Bronchial epithelial cell (primary cell): ENCODE results near the gene SERPINA12. TPM values are rescaled to one million over a fixed set of nuclear protein-coding genes. Genes with fewer than 3 reads are reported as not detected.
A peak's percentile ranks its signal among the peaks of the same experiment; 100 is the strongest.
"Not testable (repeated sequence)": the region's sequence is repeated elsewhere in the genome, so short reads cannot be mapped to it uniquely, and the experiment has no call there.

ENCODE experiments used
- DNase-seq: peaks from one replicate; pipeline ENCODE4 v3.0.0-alpha.2; 2010; ENCODE audit warnings: low read depth
- FAIRE-seq: peaks from 2 replicates; lab custom pipeline; 2011; peaks lifted over from hg19 to GRCh38; lab: Jason Lieb, UNC
- H3K27me3 ChIP-seq: 2 replicates; pipeline ENCODE4 v1.5.1; 2011; ENCODE audit warnings: low read length; ENCODE audit not compliant: control insufficient read depth, insufficient read depth
- H3K36me3 ChIP-seq: 2 replicates; pipeline ENCODE4 v1.5.1; 2011; ENCODE audit warnings: low read length; ENCODE audit not compliant: control insufficient read depth, insufficient read depth
- H3K4me3 ChIP-seq: 2 replicates; pipeline ENCODE4 v1.5.1; 2011; ENCODE audit warnings: mild to moderate bottlenecking, low read depth, low read length, control low read depth
- total RNA-seq: library from RNA; depleted of rRNA; stranded (reverse); fragments of >200 nt; gene quantifications from 2 replicates; pipeline ENCODE4 v1.2.1, GENCODE V29; 2014
- TF ChIP-seq, protein P1 (sequence below): IDR thresholded peaks from 2 replicates; pipeline ENCODE4 v1.5.1; 2011; ENCODE audit warnings: mild to moderate bottlenecking, moderate library complexity, low read length, control low read depth, inconsistent platforms; ENCODE audit not compliant: insufficient read depth, severe bottlenecking

Gene SERPINA12
- total RNA-seq, 1 donor from 2014 or later: not detected

DNA sequence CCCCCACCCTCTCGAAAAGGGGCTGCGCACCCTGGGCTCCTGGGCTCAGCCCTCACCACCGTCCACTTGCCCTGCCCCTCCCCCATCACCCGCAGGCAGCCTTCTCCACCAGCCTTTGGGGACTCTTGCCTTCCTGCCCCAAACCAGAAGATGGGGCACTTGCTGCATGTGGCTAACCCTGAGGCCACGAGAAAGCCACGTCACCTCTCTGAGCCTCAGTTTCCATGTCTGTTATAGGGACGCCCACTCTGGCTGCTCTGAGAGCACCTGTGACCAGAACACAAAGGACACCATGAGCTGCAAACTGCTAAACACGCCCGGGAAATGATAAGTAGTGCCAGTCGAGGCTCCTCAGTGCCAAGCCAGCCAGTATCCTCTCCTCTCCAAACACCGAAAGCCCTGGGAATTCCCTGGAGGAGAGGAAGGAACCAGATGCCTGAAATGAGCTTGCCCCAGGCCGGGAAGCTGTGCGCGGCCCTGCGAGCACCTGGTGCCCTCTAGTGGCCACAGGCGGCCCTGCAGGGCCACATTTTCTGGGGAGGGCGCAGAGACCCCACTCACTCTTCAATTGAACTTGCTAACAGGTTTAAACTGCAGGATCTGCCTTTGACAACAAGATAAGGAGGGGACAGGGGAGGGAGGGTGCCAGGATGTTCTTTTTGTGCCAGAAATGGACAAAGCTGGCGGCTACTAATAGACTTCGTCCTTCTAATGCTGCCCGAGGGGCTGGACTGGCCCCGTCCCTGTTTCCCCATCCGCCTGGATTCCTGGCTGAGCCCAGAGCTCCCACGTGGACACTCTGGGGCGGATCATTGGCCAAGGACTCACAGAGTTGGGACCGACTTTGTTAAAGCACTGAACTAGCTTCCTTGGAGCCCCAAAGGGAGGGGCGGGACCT is 23.1 kb downstream of the SERPINA12 start:
- Histone ChIP-seq H3K27me3 (no peaks in the 10 kb centered on the region), H3K4me3 (no peak overlapping the region), H3K36me3 (no peaks in the 10 kb centered on the region)
- TF ChIP-seq, protein P1, sequence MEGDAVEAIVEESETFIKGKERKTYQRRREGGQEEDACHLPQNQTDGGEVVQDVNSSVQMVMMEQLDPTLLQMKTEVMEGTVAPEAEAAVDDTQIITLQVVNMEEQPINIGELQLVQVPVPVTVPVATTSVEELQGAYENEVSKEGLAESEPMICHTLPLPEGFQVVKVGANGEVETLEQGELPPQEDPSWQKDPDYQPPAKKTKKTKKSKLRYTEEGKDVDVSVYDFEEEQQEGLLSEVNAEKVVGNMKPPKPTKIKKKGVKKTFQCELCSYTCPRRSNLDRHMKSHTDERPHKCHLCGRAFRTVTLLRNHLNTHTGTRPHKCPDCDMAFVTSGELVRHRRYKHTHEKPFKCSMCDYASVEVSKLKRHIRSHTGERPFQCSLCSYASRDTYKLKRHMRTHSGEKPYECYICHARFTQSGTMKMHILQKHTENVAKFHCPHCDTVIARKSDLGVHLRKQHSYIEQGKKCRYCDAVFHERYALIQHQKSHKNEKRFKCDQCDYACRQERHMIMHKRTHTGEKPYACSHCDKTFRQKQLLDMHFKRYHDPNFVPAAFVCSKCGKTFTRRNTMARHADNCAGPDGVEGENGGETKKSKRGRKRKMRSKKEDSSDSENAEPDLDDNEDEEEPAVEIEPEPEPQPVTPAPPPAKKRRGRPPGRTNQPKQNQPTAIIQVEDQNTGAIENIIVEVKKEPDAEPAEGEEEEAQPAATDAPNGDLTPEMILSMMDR: peak; percentile 100
- no peak for FAIRE-seq
- peak; percentile 34 for DNase-seq

DNA sequence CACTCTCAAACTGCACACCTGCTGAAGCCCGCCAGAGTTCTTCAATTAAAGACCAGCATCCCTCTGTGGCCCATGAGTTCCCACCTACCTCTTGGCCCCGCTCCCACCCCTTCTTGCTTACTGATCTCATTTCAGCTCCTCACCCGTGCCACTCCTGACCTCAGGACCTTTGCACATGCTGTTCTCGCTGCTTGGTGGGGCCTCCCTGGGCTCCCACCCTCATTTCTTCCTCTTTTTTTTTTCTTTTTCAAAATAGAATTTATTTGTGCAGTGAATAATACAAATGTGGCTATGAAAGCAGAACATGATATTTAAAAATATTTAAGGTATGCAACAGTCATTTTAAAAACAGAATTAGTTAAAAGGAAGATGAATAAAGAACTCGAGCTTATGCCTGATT is 24.8 kb downstream of the SERPINA12 start:
- Histone ChIP-seq H3K36me3 (no peaks in the 10 kb centered on the region), H3K27me3 (no peaks in the 10 kb centered on the region), H3K4me3 (no peak overlapping the region)
- DNase-seq (no peak), FAIRE-seq (no peak)
- TF ChIP-seq, protein P1: no peak

DNA sequence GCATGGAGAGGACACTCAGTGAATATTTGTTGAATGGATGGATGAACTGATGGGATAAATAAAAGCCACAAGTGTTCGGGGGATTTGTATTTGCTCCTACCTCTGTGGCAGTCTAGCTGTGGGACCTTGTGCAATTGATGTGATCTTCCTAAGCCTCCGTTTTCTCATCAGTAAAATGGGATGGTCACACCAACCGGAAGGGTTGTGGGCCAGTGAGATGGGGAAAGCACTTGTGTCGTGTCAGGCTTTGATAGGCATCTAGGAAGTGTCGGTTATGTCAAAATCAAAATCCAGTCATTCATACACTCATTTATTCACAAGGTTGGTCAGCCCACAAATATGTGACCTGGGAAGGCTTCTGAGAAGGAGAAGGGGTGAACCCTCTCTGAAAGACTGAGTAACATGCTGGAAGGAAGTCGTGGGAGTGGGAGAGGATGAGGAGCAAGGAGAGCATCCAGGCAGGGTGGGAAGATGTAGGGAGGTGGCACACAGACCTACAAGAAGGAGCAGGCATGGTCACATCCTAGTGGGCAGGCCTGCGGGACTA is 25.5 kb downstream of the SERPINA12 start:
- H3K4me3 ChIP-seq: no peak overlapping the region
- TF ChIP-seq, protein P1: no peak
- DNase-seq (peak; percentile 69), FAIRE-seq (no peak)
- H3K36me3 ChIP-seq: no peaks in the 10 kb centered on the region
- H3K27me3 ChIP-seq: no peaks in the 10 kb centered on the region

DNA sequence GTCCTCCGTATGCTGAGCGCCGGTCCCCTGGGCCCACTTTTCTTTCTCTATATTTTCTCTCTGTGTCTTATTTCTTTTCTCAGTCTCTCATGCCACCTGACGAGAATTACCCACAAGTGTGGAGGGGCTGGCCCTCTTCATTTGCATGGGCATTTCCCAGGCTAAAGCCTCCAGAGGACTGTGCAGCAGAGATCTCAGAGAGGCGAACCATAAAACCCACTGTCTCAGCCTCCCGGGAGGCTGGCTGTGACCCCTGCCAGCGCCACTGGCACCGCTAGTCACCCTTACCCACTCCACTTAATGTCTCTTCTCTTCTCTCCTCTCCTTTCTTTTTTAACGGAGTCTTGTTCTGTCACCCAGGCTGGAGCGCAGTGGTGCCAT is 26.2 kb downstream of the SERPINA12 start:
- no peak for DNase-seq
- FAIRE-seq: no peak
- TF ChIP-seq, protein P1: no peak
- Histone ChIP-seq H3K27me3 (no peaks in the 10 kb centered on the region), H3K4me3 (no peak overlapping the region), H3K36me3 (no peaks in the 10 kb centered on the region)

DNA sequence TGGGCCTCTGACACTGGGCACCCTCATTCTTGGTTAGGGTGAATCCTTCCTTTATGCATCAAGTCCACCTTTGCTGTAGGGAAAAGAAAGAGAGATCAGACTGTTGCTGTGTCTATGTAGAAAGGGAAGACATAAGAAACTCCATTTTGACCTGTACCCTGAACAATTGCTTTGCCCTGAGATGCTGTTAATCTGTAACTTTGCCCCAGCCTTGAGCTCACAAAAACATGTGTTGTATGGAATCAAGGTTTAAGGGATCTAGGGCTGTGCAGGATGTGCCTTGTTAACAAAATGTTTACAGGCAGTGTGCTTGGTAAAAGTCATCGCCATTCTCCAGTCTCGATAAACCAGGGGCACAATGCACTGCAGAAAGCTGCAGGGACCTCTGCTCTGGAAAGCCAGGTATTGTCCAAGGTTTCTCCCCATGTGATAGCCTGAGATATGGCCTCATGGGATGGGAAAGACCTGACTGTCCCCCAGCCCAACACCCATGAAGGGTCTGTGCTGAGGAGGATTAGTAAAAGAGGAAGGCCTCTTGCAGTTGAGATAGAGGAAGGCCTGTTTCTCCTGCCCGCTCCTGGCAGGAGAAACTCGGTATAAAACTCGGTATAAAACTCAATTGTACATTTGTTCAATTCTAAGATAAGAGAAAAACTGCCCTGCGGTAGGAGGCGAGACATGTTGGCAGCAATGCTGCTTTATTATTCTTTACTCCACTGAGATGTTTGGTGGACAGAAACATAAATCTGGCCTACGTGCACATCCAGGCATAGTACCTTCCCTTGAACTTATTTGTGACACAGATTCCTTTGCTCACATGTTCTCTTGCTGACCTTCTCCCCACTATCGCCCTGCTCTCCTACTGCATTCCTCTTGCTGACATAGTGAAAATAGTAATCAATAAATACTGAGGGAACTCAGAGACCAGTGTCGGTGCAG is 26.9 kb downstream of the SERPINA12 start:
- FAIRE-seq, DNase-seq: not testable (repeated sequence)

More for the DNA sequence above, 26.9 kb downstream of the SERPINA12 start:
- H3K4me3 ChIP-seq, H3K27me3 ChIP-seq, H3K36me3 ChIP-seq: not testable (repeated sequence)
